ENCODE measurements around the gene LLPH. TPM values are rescaled to one million over a fixed set of nuclear protein-coding genes. Genes with fewer than 3 reads are reported as not detected.

Gene LLPH
- total RNA-seq, 2 experiments from 2014 or later: 33.6 to 34.1 TPM

DNA sequence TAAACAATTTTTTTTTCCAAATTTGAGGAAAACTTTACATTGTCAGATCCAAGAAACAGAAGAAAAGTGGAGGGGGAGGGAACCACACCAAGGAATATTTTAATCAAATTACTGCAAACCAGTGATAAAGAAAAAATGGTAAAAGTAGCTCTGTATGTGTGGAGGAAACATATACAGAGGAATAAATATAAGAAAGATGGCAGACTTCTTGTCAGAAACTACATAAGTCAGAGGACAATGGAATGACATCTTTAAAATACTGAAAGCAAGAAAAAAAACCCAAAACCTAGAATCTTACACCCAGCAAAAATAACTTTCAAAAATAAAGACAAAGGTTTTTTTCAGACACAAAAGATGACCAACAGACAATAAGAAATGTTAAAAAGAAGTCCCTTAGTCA lies 10.2 kb upstream of the LLPH start:
- Mint-ChIP-seq H3K4me3 (no peak overlapping the region), H3K9me3 (peaks cover 15% of the 10 kb centered on the region), H3K27ac (no peak overlapping the region), H3K4me1 (ENCODE audit: low read depth) (peaks cover 9% of the 10 kb centered on the region), H3K36me3 (ENCODE audit: low read depth) (peaks cover 64% of the 10 kb centered on the region), H3K27me3 (no peaks in the 10 kb centered on the region)
- intact Hi-C loops (cut with micrococcal nuclease): no loop called here
- POLR2A ChIA-PET: interaction anchor here (0.8 kb wide), 1 partner anchor 10 kb away, joined by 4 read pairs; the partner anchor contains the start of gene LLPH
- ATAC-seq: no peak
- no peak for DNase-seq
- CTCF ChIA-PET: interaction anchor here (1.5 kb wide), 1 partner anchor 10 kb away, joined by 3 read pairs; no protein-coding TSS in a partner anchor
- no peak for TF ChIP-seq CTCF (IDR thresholded peaks at IDR 0.05)

DNA sequence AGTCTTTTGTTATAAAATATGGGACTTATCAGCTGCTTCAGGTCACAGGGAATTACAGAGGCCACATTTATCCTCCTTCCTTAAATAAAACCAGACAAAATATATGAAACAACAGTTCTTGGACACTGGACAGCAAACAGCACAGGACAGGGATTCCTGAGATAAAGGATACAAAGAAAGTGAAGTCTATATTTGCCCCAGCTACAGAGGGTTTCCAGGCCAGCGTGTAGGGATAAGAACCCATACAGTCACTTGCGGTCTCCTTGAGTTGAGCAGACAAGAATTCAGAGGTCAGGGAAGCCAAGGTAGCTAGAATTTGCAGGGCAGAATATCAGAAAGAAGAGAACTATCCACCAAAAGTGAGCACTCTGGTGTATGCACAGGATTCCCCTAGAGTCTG lies 8.8 kb upstream of the LLPH start:
- CTCF ChIA-PET: interaction anchor here (0.6 kb wide), 1 partner anchor 57 kb away, joined by 3 read pairs; no protein-coding TSS in a partner anchor
- H3K9me3 Mint-ChIP-seq: peaks cover 15% of the 10 kb centered on the region
- H3K4me1 Mint-ChIP-seq (ENCODE audit: low read depth): no peaks in the 10 kb centered on the region
- no peak for DNase-seq
- intact Hi-C loops (cut with micrococcal nuclease): no loop called here
- H3K4me3 Mint-ChIP-seq: no peak overlapping the region
- no peak for ATAC-seq
- POLR2A ChIA-PET: interaction anchor here (1.5 kb wide), 1 partner anchor 30 kb away, joined by 4 read pairs; the partner anchor contains the start of gene TMBIM4
- no peaks in the 10 kb centered on the region for H3K27me3 Mint-ChIP-seq
- TF ChIP-seq CTCF (IDR thresholded peaks at IDR 0.05): no peak
- peak overlapping the region; percentile 46 for H3K27ac Mint-ChIP-seq
- H3K36me3 Mint-ChIP-seq (ENCODE audit: low read depth): peaks cover 52% of the 10 kb centered on the region

DNA sequence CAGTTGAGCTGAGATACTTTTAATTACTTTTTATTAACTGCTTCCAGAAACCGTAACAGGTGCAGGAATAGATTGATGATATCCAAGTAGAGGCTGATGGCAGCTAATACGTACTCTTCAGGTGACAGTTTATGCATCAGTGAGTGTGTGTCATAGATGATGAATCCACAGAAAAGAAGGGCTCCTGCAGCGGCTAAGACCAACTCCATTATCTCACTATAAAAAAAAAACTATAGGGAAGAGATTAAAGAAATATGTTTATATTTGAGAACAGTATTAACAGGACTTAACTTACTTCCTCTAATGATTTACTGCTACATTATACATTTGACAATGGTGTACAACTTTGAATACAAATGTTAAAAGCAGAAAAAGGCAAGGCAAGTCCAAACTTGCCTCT lies 7.4 kb upstream of the LLPH start:
- TF ChIP-seq CTCF (IDR thresholded peaks at IDR 0.05): no peak
- Mint-ChIP-seq H3K36me3 (ENCODE audit: low read depth) (peaks cover 51% of the 10 kb centered on the region), H3K27ac (no peak overlapping the region), H3K4me1 (ENCODE audit: low read depth) (peaks cover under 1% of the 10 kb centered on the region), H3K9me3 (peaks cover 15% of the 10 kb centered on the region), H3K27me3 (no peaks in the 10 kb centered on the region), H3K4me3 (no peak overlapping the region)
- ATAC-seq: no peak
- CTCF ChIA-PET: no interaction called here
- DNase-seq: no peak
- intact Hi-C loops (cut with micrococcal nuclease): no loop called here
- POLR2A ChIA-PET: no interaction called here

- peaks cover 33% of the 10 kb centered on the region for H3K36me3 Mint-ChIP-seq (ENCODE audit: low read depth)
- H3K9me3 Mint-ChIP-seq: no peaks in the 10 kb centered on the region
- peaks cover 33% of the 10 kb centered on the region for H3K4me1 Mint-ChIP-seq (ENCODE audit: low read depth)
- intact Hi-C loops (cut with micrococcal nuclease): no loop called here
- POLR2A ChIA-PET: interaction anchor here (2.7 kb wide), 1 partner anchor 38 kb away, joined by 24 read pairs; the partner anchor contains the start of gene TMBIM4
- ATAC-seq: no peak
- H3K4me3 Mint-ChIP-seq: peak overlapping the region; percentile 97
- DNase-seq: no peak
- H3K27me3 Mint-ChIP-seq: no peaks in the 10 kb centered on the region
- no peak overlapping the region for H3K27ac Mint-ChIP-seq
- CTCF ChIA-PET: interaction anchor here (1.0 to 2.7 kb wide), 3 partner anchors 25 to 276 kb away, joined by 3 to 7 read pairs (median 4); no protein-coding TSS in a partner anchor
- no peak for TF ChIP-seq CTCF (IDR thresholded peaks at IDR 0.05)
Measured at GRCh38 chr12:66132408-66132807, 1.9 kb upstream of the LLPH start.

GRCh38 chr12:66131067-66131688 lies 628 bp upstream of the LLPH start:
- Mint-ChIP-seq H3K9me3 (no peaks in the 10 kb centered on the region), H3K4me3 (peak overlapping the region; percentile 97), H3K4me1 (ENCODE audit: low read depth) (peaks cover 42% of the 10 kb centered on the region), H3K27ac (peak overlapping the region; percentile 97), H3K27me3 (no peaks in the 10 kb centered on the region), H3K36me3 (ENCODE audit: low read depth) (peaks cover 42% of the 10 kb centered on the region)
- peak; percentile 75 for ATAC-seq
- no peak for TF ChIP-seq CTCF (IDR thresholded peaks at IDR 0.05)
- intact Hi-C loops (cut with micrococcal nuclease): loop anchor here (2.0 kb wide), 1 partner anchor 38 kb away; the partner anchor contains the start of gene TMBIM4
- no peak for DNase-seq
- ChIA-PET POLR2A (interaction anchor here (0.8 to 2.7 kb wide), 9 partner anchors 9 to 960 kb away, joined by 3 to 24 read pairs (median 5); partner anchors contain the start of genes HELB and TMBIM4), CTCF (interaction anchor here (1.0 to 2.7 kb wide), 6 partner anchors 9 to 277 kb away, joined by 3 to 9 read pairs (median 6); no protein-coding TSS in a partner anchor)
